Measurements from ENCODE around the gene ARHGAP28. TPM values are rescaled to one million over a fixed set of nuclear protein-coding genes. Genes with fewer than 3 reads are reported as not detected.

Gene ARHGAP28
- 9.7 TPM for total RNA-seq

DNA sequence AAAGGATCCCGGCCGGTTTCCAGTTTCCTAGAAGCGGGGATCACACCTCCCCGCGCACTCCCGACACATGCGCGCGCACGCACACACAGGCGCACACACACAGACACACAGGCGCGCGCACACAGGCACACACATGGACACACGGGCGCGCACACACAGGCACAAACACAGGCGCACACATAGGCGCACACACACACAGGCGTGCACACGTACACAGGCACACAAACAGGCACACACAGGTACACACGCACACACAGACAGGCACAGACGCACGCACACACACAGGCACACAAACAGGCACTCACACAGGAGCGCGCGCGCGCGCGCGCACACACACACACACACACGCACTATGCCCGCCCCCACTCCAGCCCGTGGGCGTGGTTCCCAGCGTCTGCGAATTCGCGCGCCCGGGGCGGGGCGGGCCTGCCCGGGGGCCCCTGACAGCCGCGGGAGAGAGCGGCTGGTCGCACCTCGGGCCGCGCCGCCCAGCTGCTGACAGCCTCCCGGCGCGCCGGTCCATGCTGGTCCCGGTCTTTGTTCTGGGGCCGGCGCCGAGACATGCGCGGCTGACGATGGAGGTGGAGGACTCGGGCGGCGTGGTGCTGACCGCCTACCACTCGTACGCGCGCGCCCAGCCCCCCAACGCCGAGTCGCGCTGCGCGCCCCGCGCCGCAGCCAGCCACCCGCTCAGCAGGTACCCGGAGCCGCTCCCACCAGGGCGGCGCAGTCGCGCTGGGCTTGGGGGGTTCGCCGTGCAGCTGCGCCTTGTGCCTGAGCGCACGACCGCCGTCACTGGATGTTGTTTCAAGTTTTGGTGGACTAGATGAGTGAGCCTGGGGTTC is at the start of gene ARHGAP28:
Gene ARHGAP28, plus strand, starts transcription at position 470 of the 845 bp plus-strand sequence. Its CDS starts 106 bp downstream, at position 576.
- peak; percentile 94 for ATAC-seq

GRCh38 chr18:6681331-6681875 is 48.1 kb upstream of the ARHGAP28 start:
- DNase-seq (ENCODE audit: low spot score) (no peak), ATAC-seq (no peak)
- intact Hi-C loops (cut with DNase I) = no loop called here

More for the DNA sequence above, at the start of gene ARHGAP28:
- intact Hi-C loops (cut with DNase I) = no loop called here
- DNase-seq (ENCODE audit: low spot score) = peak; percentile 86

DNA sequence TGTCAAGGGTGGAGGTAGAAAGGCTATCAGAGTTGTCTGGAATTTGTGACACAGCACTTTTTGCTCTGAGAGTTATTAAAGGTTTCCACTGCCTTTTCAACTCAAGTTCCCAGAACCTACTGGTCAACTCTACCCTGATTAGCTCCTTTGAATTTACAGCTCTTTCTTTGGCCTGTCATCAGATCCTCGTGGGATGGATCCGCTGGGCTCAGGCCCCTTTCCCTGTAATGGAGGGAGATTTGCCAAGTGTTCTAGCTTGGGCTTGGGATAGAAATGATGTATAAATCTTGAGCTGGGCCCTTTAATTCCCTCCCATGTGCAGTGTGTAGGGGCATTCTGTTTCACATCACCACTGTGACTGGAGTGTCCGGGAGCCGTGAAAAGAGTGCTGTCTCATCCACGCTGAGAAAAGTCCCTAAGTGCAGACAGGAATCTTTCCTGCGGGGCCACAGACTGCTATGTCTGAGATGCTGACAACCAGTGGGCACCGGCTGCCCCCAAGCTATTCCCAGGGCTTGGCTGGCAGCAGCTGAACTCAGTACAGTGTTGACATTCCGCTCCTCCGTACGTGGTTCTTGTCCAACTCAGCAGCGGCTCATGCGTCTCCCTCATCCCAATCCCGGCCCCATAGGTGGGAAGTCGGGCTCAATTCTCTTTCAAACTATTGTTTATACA is 46.9 kb upstream of the ARHGAP28 start:
- no peak for DNase-seq (ENCODE audit: low spot score)

DNA sequence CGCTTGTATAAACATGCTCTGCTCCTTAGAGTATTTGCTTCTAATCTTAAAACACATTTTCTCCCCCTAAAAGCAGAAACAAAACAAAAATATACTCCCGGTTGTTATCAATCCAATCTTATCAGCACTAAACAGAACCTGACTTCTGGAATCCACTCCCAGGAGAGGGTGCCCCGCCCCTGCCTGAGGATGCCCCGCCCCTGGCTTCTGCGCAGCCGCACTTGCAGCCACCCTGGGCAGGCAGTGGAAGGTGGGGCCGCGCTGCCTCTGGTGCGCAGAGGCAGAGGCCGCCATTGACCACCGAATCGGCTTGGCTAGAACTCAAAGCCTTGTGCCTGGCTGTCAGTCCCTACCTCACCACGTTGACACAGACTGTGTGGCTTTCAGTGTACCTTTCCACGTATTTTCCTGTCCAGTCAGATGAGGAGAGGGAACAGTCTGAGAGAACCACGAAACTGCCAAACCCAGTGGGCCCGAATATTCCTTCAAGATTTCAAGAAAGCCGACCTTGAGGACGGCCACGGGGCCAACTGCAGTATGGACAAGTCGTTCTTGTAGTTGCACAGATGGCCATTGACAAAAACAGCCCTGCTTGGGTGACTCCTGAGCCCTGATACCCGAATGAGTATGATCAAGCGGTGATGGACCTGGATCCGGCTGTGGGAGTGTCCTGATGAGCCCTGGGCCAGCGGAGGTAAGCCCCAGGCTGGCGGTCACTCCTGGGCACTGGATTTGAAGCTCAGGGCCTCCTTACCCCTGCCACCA is 46.2 kb upstream of the ARHGAP28 start:
- intact Hi-C loops (cut with DNase I) = no loop called here
- DNase-seq (ENCODE audit: low spot score) (peak; percentile 65), ATAC-seq (peak; percentile 78)

More for the DNA sequence above, 46.9 kb upstream of the ARHGAP28 start:
- intact Hi-C loops (cut with DNase I) = no loop called here
- peak; percentile 24 for ATAC-seq

- ATAC-seq (no peak), DNase-seq (ENCODE audit: low spot score) (no peak)
- intact Hi-C loops (cut with DNase I) = no loop called here
Observed at GRCh38 chr18:6687676-6688075, 41.8 kb upstream of the ARHGAP28 start.

GRCh38 chr18:6708890-6709289 is 20.6 kb upstream of the ARHGAP28 start:
- intact Hi-C loops (cut with DNase I) = no loop called here
- ATAC-seq = no peak

GRCh38 chr18:6711467-6711866 is 18.0 kb upstream of the ARHGAP28 start:
- ATAC-seq = no peak
- intact Hi-C loops (cut with DNase I) = no loop called here
- DNase-seq (ENCODE audit: low spot score) = no peak

More at GRCh38 chr18:6708890-6709289, 20.6 kb upstream of the ARHGAP28 start:
- no peak for DNase-seq (ENCODE audit: low spot score)

DNA sequence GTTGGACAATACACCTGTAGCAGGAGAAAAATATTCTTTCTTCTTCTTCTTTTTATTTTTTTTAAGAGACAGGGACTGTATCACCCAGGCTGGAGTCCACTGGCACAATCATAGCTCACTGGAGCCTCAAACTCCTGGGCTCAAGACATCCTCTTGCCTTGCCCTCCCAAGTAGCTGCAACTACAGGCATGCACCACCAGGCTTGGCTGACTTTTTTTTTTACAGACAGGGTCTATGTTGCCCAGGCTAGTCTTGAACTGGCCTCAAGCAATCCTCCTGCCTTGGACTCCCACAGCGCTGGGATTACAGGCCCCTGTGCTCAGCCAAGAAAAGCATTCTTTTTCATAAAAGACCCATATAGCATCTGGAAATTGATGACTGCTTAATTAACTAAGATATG is 17.1 kb upstream of the ARHGAP28 start:
- no peak for DNase-seq (ENCODE audit: low spot score)
- intact Hi-C loops (cut with DNase I) = no loop called here
- no peak for ATAC-seq

- intact Hi-C loops (cut with DNase I) = no loop called here
- no peak for ATAC-seq
- no peak for DNase-seq (ENCODE audit: low spot score)
Observed at GRCh38 chr18:6714010-6714409, 15.5 kb upstream of the ARHGAP28 start.

- DNase-seq (ENCODE audit: low spot score) (no peak), ATAC-seq (no peak)
- intact Hi-C loops (cut with DNase I) = no loop called here
Observed at GRCh38 chr18:6718267-6718666, 11.2 kb upstream of the ARHGAP28 start.

- intact Hi-C loops (cut with DNase I) = no loop called here
- no peak for ATAC-seq
Observed at GRCh38 chr18:6719098-6719846, 10.2 kb upstream of the ARHGAP28 start.

DNA sequence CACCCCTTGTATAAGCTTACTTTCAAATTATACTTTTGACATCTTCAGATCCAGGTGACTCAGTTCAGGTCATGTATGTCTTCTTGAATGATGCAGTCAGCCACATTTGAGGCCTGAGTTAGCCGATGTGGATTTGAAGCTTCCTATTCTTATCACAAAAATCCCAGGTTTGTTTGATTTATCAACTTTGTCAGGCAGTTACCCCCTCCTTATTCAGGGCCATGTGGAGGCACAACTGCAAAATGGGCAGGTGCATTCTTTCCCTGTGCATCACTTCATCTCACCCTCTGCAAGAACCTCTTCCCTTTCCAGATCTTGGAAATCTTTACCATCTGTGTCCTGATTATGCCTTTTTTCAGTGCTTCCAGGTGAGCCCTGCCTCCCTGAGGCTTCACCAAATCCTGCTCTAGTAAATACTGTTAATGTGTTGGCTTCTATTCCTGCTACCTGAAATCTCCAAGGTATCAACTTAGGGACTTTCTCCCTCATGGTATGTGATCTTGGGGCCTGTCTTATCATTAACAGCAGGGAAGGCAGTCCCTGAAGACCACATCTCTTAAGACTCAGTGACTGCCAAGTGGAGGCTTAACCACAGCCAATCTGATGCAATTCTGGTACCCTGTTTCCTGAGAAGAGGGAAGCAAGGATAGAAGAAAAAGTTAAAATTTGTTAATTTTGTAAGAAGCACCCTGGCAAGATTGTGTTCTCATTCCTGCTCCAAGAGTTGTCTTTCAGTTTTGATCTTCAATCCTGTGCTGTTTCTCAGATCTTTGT is 9.4 kb upstream of the ARHGAP28 start:
- DNase-seq (ENCODE audit: low spot score) (no peak), ATAC-seq (no peak)
- intact Hi-C loops (cut with DNase I) = no loop called here

More at GRCh38 chr18:6719098-6719846, 10.2 kb upstream of the ARHGAP28 start:
- DNase-seq (ENCODE audit: low spot score) = no peak

- no peak for DNase-seq (ENCODE audit: low spot score)
- no peak for ATAC-seq
- intact Hi-C loops (cut with DNase I) = no loop called here
Observed at GRCh38 chr18:6721755-6722154, 7.8 kb upstream of the ARHGAP28 start.

- ATAC-seq = no peak
- intact Hi-C loops (cut with DNase I) = no loop called here
- DNase-seq (ENCODE audit: low spot score) = no peak
Observed at GRCh38 chr18:6722690-6723089, 6.8 kb upstream of the ARHGAP28 start.

DNA sequence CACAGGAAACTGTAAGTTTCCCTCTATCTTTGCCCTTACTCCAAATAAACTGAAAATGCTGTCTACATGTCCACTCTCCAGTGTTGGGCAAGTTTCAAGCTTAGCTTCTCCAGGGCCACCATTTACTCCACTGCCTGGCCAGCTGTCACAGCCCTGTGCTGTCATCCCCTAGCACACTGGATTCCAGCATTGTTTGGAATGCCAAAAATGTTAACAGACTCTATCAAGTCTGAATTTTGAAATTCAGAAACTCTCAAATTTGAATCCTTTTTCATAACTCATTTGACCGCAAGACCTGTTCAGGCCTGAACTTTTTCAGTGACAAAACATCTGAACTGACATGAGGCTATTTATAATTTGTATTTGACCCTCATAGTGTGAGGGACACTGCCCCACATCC is 5.2 kb upstream of the ARHGAP28 start:
- intact Hi-C loops (cut with DNase I) = no loop called here
- no peak for ATAC-seq

DNA sequence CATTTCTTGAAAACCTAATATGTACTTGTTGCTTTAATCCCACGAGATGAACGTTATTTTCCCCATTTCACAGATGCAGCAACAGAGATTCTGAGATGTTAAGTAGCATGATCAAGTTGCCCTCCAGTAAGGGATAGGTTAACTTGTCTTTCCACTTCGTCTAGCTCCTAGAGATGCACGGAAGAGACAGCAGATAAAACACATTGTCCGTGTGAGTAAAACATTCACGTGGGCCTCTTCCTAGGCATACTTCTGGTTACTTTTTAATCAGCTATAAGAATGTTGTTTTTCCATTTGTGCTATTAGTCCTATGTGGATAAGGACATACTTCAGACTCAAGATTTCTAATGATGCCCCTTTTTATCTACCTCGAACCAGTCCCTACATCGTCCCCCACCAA is 1.2 kb upstream of the ARHGAP28 start:
- intact Hi-C loops (cut with DNase I) = no loop called here
- DNase-seq (ENCODE audit: low spot score) (no peak), ATAC-seq (no peak)

More for the DNA sequence above, 5.2 kb upstream of the ARHGAP28 start:
- no peak for DNase-seq (ENCODE audit: low spot score)

DNA sequence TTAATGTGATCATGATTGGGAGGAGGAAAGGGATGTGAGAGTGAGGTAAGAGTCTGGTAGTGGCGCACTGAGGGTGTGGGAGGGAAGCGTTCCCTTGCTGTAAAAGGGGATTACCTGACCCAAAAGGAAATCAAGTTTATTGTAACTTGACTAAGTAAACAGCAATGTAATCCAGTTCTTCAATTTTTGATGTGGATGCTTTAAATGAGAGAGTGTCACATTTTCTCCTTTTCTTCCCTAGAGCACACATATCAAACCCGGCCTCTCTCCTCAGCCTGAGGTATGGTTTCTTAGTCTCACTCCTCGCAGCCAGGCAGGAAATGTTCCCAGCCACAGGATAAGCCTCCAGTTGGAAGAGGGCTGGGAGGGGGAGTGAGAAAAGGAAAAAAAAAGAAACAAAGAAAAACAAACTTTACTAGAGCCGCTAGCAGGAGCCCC is 688 bp upstream of the ARHGAP28 start:
- ATAC-seq (no peak), DNase-seq (ENCODE audit: low spot score) (no peak)
- intact Hi-C loops (cut with DNase I) = no loop called here

Data from sciatic nerve (tissue), 2 donors.